GM12875 (cell line): ENCODE measurements around the gene PPP1R18.
A peak's percentile ranks its signal among the peaks of the same experiment; 100 is the strongest.

Experiments
- H3K4me3 ChIP-seq: one replicate; pipeline ENCODE4 v1.5.1; 2011; ENCODE audit warnings: low read depth, low read length, control low read depth
- CTCF ChIP-seq: IDR thresholded peaks from 2 replicates; pipeline ENCODE4 v1.5.1; 2011; ENCODE audit warnings: low read depth, mild to moderate bottlenecking, control low read depth, inconsistent platforms, low read length, moderate library complexity, borderline replicate concordance; ENCODE audit not compliant: insufficient read depth

PPP1R18 gene

GRCh38 chr6:30657454-30657853, 29.0 kb downstream of the PPP1R18 start:
- TF ChIP-seq CTCF = no peak
- H3K4me3 ChIP-seq = no peak overlapping the region

GRCh38 chr6:30656513-30656912, 29.9 kb downstream of the PPP1R18 start:
- no peak overlapping the region for H3K4me3 ChIP-seq
- no peak for TF ChIP-seq CTCF

- H3K4me3 ChIP-seq = no peak overlapping the region
- no peak for TF ChIP-seq CTCF
Measured at GRCh38 chr6:30655743-30656094, 30.7 kb downstream of the PPP1R18 start.

GRCh38 chr6:30654798-30655742, 31.4 kb downstream of the PPP1R18 start:
- TF ChIP-seq CTCF = no peak
- no peak overlapping the region for H3K4me3 ChIP-seq

- no peak overlapping the region for H3K4me3 ChIP-seq
- no peak for TF ChIP-seq CTCF
Measured at GRCh38 chr6:30651143-30651542, 35.3 kb downstream of the PPP1R18 start.

GRCh38 chr6:30647242-30648116, 39.0 kb downstream of the PPP1R18 start:
- no peak for TF ChIP-seq CTCF

More at GRCh38 chr6:30647242-30648116, 39.0 kb downstream of the PPP1R18 start:
- peak overlapping the region; percentile 86 for H3K4me3 ChIP-seq
